HCT116 (cell line): Measurements from ENCODE around the gene TNFSF9. TPM values are rescaled to one million over a fixed set of nuclear protein-coding genes. Genes with fewer than 3 reads are reported as not detected.
A peak's percentile ranks its signal among the peaks of the same experiment; 100 is the strongest.

ENCODE experiments used
- ATAC-seq: fragments of 200-7000 bp; cut with Tn5 transposase; 2 replicates; pipeline ENCODE4 v1.9.1; 2020; ENCODE audit warnings: mild to moderate bottlenecking, moderate library complexity
- BruUV-seq: library from RNA; stranded (reverse); fragments of 400-500 nt; replicated peaks from 2 replicates; lab custom pipeline; 2021; lab: Mats Ljungman, UMichigan
- CTCF ChIA-PET: fragments of 300-600 bp; sonication (Branson Sonifier 250); formaldehyde crosslinking; loops from one replicate; lab custom pipeline; 2021; ENCODE audit warnings: antibody characterized with exemption; lab: Charles Lee
- POLR2A ChIA-PET: fragments of 300-600, 350-600 bp; sonication (Branson Sonifier 250); formaldehyde crosslinking; loops from one replicate; lab custom pipeline; 2021; ENCODE audit warnings: antibody characterized with exemption; lab: Charles Lee
- RAD21 ChIA-PET, 2 experiments: fragments of 300-600 bp; sonication (Branson Sonifier 250); formaldehyde crosslinking; loops; one replicate each; lab custom pipeline; 2023; ENCODE audit warnings: low total read pairs in 2 of 2; ENCODE audit not compliant: uncharacterized antibody in 2 of 2, unreplicated experiment in 2 of 2, low non-redundant PET in 1 of 2; lab: Charles Lee
- DNase-seq: peaks from one replicate; pipeline ENCODE4 v3.0.0-alpha.2; 2010; ENCODE audit warnings: low read depth, low spot score
- H2AFZ ChIP-seq: fragments of 200-600 bp; shearing (Covaris generic), sonication (generic); 2 replicates; pipeline ENCODE4 v1.6.1; 2017; ENCODE audit warnings: low read depth, mixed run types, mixed read lengths, antibody characterized with exemption, low read length; ENCODE audit not compliant: poor library complexity, severe bottlenecking
- H3K27ac ChIP-seq: 2 replicates; pipeline ENCODE4 v1.5.1; 2012; ENCODE audit warnings: low read depth, low read length
- H3K27me3 ChIP-seq: fragments of 200-600 bp; sonication (generic); 2 replicates; pipeline ENCODE4 v1.6.1; 2016; ENCODE audit warnings: mixed run types, low read length, mixed read lengths; ENCODE audit not compliant: insufficient read depth
- H3K36me3 ChIP-seq, 2 experiments: fragments of 200-500 bp in 1 of 2; fragments of 200-600 bp in 1 of 2; sonication (Bioruptor generic) in 1 of 2; sonication (generic) in 1 of 2; 2 replicates each; pipeline versions ENCODE4 v1.5.1 to v1.6.1; 2014 to 2016; ENCODE audit warnings: low read length in 2 of 2, inconsistent platforms in 1 of 2, mixed read lengths in 1 of 2, mixed run types in 1 of 2; ENCODE audit not compliant: insufficient read depth in 2 of 2, control insufficient read depth in 1 of 2
- H3K4me1 ChIP-seq, 2 experiments: fragments of 200-600 bp in 1 of 2; sonication (generic) in 1 of 2; 2 replicates each; pipeline versions ENCODE4 v1.5.1 to v1.6.1; 2012 to 2017; ENCODE audit warnings: low read length in 2 of 2, inconsistent platforms in 1 of 2, mild to moderate bottlenecking in 1 of 2, mixed read lengths in 1 of 2, mixed run types in 1 of 2, moderate library complexity in 1 of 2; ENCODE audit not compliant: insufficient read depth in 2 of 2, control insufficient read depth in 1 of 2
- H3K4me2 ChIP-seq: fragments of 200-600 bp; sonication (generic); 2 replicates; pipeline ENCODE4 v1.6.1; 2017; ENCODE audit warnings: mixed run types, low read length, mixed read lengths
- H3K4me3 ChIP-seq, 2 experiments: fragments of 200-600 bp in 1 of 2; sonication (generic) in 1 of 2; replicated peaks in 1 of 2; 2 replicates each; pipeline ENCODE4 v1.5.1; 2011 to 2016; ENCODE audit warnings: low read length in 2 of 2, control low read depth in 1 of 2, low read depth in 1 of 2, mild to moderate bottlenecking in 1 of 2, mixed read lengths in 1 of 2, mixed run types in 1 of 2
- H3K79me2 ChIP-seq: fragments of 200-600 bp; sonication (generic); 2 replicates; pipeline ENCODE4 v1.6.1; 2017; ENCODE audit warnings: mild to moderate bottlenecking, mixed run types, low read length, moderate library complexity, mixed read lengths; ENCODE audit not compliant: insufficient read depth
- H3K9ac ChIP-seq: fragments of 200-600 bp; sonication (generic); 2 replicates; pipeline ENCODE4 v1.6.1; 2016; ENCODE audit warnings: low read length, mixed read lengths
- H3K9me2 ChIP-seq: fragments of 200-600 bp; sonication (generic), shearing (Covaris generic); 2 replicates; pipeline ENCODE4 v1.6.1; 2017; ENCODE audit warnings: mixed run types, mild to moderate bottlenecking, moderate library complexity; ENCODE audit not compliant: insufficient read depth
- H3K9me3 ChIP-seq, 2 experiments: fragments of 200-500 bp in 1 of 2; fragments of 200-600 bp in 1 of 2; sonication (Bioruptor generic) in 1 of 2; sonication (generic) in 1 of 2; 2 replicates each; pipeline ENCODE4 v1.6.1; 2014 to 2017; ENCODE audit warnings: low read length in 2 of 2, mixed read lengths in 2 of 2, inconsistent platforms in 1 of 2, low read depth in 1 of 2, mild to moderate bottlenecking in 1 of 2, mixed run types in 1 of 2, moderate library complexity in 1 of 2; ENCODE audit not compliant: control insufficient read depth in 1 of 2, insufficient read depth in 1 of 2
- H4K20me1 ChIP-seq: fragments of 200-600 bp; sonication (generic), shearing (Covaris generic); 2 replicates; pipeline ENCODE4 v1.6.1; 2017; ENCODE audit warnings: mixed run types, mild to moderate bottlenecking, moderate library complexity; ENCODE audit not compliant: insufficient read depth
- CBX3 ChIP-seq: IDR thresholded peaks from 2 replicates; pipeline ENCODE4 v1.6.1; 2012; ENCODE audit warnings: low read depth
- EGR1 ChIP-seq: IDR thresholded peaks from 2 replicates; pipeline ENCODE4 v1.6.1; 2012; ENCODE audit warnings: low read depth
- POLR2A ChIP-seq: IDR thresholded peaks from 2 replicates; pipeline ENCODE4 v1.7.0; 2011; ENCODE audit warnings: borderline replicate concordance; ENCODE audit not compliant: insufficient read depth, insufficient read length; ENCODE audit errors: extremely low read depth
- POLR2AphosphoS5 ChIP-seq: IDR thresholded peaks from 2 replicates; pipeline ENCODE4 v1.6.1; 2011; ENCODE audit warnings: mild to moderate bottlenecking, low read depth, low read length, moderate library complexity
- intact Hi-C: fragments of 100-400 bp; cut with micrococcal nuclease; formaldehyde crosslinking; loops from 2 replicates; pipeline ENCODE4 v1.10.0; 2022
- total RNA-seq: library from RNA; stranded (reverse); gene quantifications from one replicate; pipeline ENCODE4 v1.2.1, GENCODE V29; 2021; ENCODE audit not compliant: unreplicated experiment
- TF ChIP-seq, protein P1 (sequence below): IDR thresholded peaks from 2 replicates; pipeline ENCODE4 v1.6.1; 2011; ENCODE audit warnings: mild to moderate bottlenecking, low read length, moderate library complexity; ENCODE audit not compliant: insufficient replicate concordance; ENCODE audit errors: extremely low read depth

Gene TNFSF9
- total RNA-seq, 1 experiment from 2014 or later = 25.1 TPM

DNA sequence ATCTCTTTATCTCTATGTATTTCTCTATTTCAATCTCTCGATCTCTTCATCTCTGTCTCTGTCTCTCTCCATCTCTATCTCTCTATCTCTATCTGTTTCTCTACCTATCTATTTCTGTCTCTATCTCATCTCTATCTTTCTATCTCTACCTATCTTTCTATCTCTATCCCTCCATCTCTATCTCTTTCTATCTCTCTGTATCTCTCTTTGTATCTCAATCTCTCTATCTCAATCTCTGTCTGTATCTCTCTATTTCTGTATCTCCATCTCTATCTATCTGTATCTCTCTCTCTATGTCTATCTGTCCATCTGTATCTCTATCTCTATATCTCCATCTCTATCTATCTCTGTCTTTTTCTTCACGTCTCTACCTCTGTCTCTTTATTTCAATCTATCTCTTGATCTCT, 25.2 kb downstream of the TNFSF9 start (continued):
- TF ChIP-seq CBX3 = no peak

DNA sequence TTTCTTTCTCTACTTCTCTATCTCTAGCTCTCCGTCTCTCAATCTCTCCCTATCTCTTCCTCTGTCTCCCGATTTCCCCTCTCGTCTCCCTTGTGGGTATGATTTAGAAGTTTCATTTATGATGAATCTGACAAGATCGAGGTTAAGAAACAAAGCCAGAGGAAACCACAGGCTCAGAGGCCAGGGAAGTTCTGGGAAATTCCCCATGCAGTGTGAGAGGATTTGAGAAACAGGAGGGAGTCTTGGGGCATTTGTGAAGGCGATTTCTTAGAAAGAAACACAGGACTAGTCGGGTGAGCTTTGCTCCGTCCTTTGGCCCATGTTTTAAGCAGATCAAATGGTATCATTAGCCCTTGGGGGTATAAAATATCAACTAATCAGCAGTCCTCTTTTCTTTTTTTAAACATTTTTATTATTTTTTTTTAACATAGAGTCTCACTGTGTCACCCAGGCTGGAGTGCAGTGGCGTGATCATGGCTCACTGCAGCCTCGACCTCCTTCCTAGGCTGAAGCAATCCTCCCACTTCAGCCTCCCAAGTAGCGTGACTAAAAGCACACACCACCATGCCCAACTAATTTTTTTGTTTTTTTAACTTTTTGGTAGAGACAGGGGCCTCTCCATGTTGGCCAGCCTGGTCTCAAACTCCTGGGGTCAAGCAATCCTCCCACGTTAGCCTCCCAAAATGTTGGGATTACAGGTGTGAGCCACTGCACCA, 25.8 kb downstream of the TNFSF9 start:
- ChIA-PET POLR2A (no interaction called here), RAD21 (no interaction called here), CTCF (no interaction called here)
- Histone ChIP-seq H3K9me3 (no peaks in the 10 kb centered on the region), H4K20me1 (no peaks in the 10 kb centered on the region), H3K9ac (no peak overlapping the region), H3K4me2 (no peak overlapping the region), H3K79me2 (no peaks in the 10 kb centered on the region), H3K9me2 (no peaks in the 10 kb centered on the region), H3K27me3 (no peaks in the 10 kb centered on the region), H3K4me3 (no peak overlapping the region), H3K36me3 (no peaks in the 10 kb centered on the region), H2AFZ (peak overlapping the region; percentile 54), H3K4me1 (peaks cover 11 to 12% of the 10 kb centered on the region in 2 experiments), H3K27ac (no peak overlapping the region)
- ATAC-seq (no peak), DNase-seq (no peak)
- TF ChIP-seq POLR2AphosphoS5 (no peak), POLR2A (no peak), EGR1 (no peak)
- TF ChIP-seq, protein P1, sequence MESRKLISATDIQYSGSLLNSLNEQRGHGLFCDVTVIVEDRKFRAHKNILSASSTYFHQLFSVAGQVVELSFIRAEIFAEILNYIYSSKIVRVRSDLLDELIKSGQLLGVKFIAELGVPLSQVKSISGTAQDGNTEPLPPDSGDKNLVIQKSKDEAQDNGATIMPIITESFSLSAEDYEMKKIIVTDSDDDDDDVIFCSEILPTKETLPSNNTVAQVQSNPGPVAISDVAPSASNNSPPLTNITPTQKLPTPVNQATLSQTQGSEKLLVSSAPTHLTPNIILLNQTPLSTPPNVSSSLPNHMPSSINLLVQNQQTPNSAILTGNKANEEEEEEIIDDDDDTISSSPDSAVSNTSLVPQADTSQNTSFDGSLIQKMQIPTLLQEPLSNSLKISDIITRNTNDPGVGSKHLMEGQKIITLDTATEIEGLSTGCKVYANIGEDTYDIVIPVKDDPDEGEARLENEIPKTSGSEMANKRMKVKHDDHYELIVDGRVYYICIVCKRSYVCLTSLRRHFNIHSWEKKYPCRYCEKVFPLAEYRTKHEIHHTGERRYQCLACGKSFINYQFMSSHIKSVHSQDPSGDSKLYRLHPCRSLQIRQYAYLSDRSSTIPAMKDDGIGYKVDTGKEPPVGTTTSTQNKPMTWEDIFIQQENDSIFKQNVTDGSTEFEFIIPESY = no peak
- no TSS peak for BruUV-seq
- intact Hi-C loops = no loop called here
